GM19193 (cell line): ENCODE results near the gene TRIM42.
A peak's percentile ranks its signal among the peaks of the same experiment; 100 is the strongest.

Experiments used
- POLR2A ChIP-seq: IDR thresholded peaks from 4 replicates; pipeline ENCODE4 v1.6.1; 2011; ENCODE audit not compliant: insufficient read depth, insufficient read length; ENCODE audit errors: extremely low read depth

Gene TRIM42

GRCh38 chr3:140724856-140725812 is 47.3 kb downstream of the TRIM42 start:
- peak; percentile 51 for TF ChIP-seq POLR2A

- no peak for TF ChIP-seq POLR2A
Observed at GRCh38 chr3:140726066-140726465, 48.2 kb downstream of the TRIM42 start.

- TF ChIP-seq POLR2A = no peak
Observed at GRCh38 chr3:140727886-140728285, 50.0 kb downstream of the TRIM42 start.

GRCh38 chr3:140731440-140732119 is 53.7 kb downstream of the TRIM42 start:
- no peak for TF ChIP-seq POLR2A

- TF ChIP-seq POLR2A = no peak
Observed at GRCh38 chr3:140733623-140734022, 55.8 kb downstream of the TRIM42 start.

GRCh38 chr3:140736863-140737460 is 59.1 kb downstream of the TRIM42 start:
- TF ChIP-seq POLR2A = no peak

- no peak for TF ChIP-seq POLR2A
Observed at GRCh38 chr3:140742116-140742515, 64.3 kb downstream of the TRIM42 start.

- no peak for TF ChIP-seq POLR2A
Observed at GRCh38 chr3:140748171-140748570, 70.3 kb downstream of the TRIM42 start.

- no peak for TF ChIP-seq POLR2A
Observed at GRCh38 chr3:140748903-140749302, 71.0 kb downstream of the TRIM42 start.
